NCI-H128 (cell line): Measurements from ENCODE around the gene ATP1B3.
"Not testable (repeated sequence)": the region's sequence is repeated elsewhere in the genome, so short reads cannot be mapped to it uniquely, and the experiment has no call there.

Experiments used
- DNase-seq: peaks from one replicate; lab custom pipeline; 2025; ENCODE audit not compliant: unreplicated experiment; lab: John Stamatoyannopoulos, UW

ATP1B3 gene

GRCh38 chr3:141941093-141941492 lies 64.7 kb downstream of the ATP1B3 start:
- DNase-seq, result no peak

DNA sequence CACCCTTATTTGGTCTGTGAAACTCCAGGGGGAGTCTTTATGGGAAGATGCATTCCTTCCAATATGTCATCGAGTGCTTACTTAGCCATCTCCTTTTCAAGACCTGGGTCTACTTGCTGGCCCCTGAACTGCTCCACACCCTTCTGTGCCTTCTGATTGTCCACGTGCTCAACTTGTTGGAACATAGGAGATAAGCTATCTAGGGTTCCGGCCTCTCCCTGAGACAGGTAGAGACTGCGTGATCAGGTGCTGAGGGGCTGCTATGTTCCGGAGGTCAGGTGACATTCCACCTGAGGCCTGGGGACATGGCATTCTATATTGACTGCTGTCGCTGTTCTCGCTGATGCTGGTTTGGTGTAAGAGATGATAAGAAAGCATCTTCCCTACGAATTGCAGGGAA lies 65.6 kb downstream of the ATP1B3 start:
- DNase-seq, result no peak

DNA sequence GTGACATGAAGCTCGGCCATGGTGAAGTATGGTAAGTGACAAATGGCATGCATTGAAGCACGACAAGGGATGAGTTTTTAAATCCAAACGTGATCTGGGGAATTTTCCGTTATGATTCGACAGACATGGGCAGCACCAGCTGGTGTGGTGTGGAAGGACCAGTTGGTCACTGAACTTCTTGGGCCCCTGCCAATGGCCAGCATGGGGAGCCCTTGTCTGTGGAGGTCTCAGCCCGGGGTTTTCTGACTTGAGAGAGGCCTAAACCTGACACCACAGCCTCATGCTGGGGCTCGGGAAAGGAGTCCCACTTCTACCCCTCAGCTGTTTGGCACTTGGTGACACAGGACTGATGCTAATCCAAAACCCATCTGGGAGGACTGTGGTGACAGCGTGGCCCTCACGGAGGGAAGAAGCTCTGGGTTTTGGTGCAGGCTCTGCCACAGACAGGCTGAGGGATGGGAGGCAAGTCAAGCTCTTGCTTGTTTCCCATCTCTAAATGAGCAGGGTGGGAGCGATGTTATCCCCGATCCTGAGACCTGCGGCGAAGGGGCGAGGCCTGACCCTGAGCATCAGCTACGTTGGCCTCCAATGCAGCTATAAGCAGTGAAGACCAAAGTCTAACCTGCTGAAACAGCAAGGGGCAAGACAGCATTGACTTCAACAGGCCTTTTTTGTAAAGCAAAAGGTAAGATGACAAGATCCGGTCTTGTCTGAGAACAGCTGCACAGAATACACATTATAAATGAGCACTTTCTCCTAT lies 69.5 kb downstream of the ATP1B3 start:
- DNase-seq, result no peak

GRCh38 chr3:141949399-141949798 lies 73.0 kb downstream of the ATP1B3 start:
- DNase-seq, result no peak

DNA sequence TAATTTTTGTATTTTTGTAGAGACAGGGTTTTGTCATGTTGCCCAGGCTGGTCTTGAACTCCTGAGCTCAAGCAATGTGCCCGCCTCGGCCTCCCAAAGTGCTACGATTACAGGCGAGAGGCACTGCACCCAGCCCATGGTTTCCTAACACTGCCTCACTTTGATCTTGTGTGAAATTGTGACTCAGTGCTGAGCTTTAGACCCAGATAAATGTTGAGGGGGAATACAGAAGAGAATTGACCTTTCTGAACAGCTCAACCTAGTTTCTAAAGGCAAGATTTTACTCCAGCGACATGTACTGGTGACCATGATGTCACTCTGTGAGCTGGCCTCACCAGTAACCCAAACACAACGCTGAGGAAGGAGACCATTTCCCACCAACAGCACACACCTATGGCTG lies 73.5 kb downstream of the ATP1B3 start:
- no peak for DNase-seq

- DNase-seq, result no peak
Observed at GRCh38 chr3:141950572-141951493, 74.4 kb downstream of the ATP1B3 start.

DNA sequence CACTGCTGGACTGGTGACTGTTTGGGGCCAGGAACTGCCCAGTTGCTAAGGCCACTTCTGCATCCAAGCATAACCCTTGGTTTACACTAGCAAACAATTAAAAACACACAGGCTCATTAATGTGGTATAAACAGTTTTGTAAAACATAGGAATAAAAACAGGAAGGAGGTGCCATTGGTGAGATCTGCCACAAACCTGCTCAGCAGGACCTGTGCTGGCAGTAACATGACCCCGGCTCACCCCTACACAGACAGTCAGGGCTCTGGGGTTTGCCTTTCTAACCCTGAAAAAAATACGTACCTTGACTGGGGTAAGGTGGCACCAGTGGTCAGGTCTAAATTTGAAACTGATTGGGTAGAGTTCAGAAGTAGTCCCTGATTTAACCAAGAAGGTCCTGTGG lies 76.2 kb downstream of the ATP1B3 start:
- DNase-seq, result no peak

DNA sequence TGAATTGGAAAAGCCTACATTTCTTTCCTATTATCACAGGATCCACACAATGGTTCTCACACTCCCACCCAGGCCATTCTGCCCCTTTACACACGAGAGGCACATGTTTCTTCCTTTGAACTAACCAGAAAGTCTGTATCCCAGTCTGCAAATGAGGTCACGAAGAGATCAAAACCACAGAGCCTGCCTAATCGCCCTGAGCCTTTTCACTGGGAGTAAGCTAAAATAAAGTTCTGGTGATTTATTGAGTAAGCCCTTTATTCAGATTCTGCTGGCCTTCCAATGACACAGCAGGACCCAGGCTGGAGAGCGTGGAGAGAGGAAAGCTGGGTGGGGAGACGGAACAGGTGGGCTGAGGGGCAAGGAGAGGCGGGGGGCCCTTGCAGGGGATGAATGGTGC lies 78.7 kb downstream of the ATP1B3 start:
- no peak for DNase-seq

DNA sequence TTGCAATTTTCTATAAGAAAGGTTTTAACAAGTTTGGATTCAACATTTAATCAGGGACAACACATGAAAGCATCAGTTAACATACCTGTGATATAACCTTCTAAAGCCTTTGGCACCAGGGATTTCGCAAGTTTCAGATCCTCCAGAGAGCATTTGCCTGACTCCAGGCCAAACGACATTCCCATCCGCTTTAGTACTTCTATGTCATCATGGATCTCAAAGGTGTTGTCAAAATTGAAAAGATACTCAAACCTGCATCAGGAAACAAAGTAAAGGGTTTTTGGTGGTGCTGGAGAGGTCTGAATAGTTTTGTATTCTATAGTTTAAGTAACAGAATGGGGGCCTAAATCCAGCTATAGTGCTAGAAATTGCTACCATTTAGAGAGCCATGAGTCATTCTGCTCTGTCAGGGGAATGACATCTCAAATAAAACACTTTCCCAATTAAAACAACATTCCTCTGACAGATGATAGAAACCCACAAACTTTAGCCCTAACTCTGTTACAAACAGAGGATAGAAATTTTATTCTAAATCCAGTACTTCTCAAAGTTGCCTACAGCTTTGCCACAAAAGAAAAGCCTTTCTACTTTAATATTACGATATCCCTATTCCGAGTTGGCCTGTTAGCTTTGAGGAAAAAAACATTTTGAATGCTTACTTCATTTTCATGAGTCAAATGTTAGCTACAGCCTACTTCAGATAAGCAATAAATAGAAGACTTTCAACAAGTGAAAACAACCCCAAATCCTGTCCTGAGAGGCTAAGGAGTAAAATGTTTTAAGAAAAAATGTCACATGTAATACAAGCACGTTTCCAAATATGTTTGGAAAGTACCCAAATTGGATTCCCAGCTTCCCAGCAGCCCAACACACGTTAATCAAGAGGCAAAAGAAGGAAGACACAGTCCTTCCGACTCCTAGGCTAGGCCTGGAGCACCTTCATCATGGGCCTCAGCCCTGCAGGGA lies 83.4 kb downstream of the ATP1B3 start:
- no peak for DNase-seq

- no peak for DNase-seq
Observed at GRCh38 chr3:141960731-141961130, 84.3 kb downstream of the ATP1B3 start.

DNA sequence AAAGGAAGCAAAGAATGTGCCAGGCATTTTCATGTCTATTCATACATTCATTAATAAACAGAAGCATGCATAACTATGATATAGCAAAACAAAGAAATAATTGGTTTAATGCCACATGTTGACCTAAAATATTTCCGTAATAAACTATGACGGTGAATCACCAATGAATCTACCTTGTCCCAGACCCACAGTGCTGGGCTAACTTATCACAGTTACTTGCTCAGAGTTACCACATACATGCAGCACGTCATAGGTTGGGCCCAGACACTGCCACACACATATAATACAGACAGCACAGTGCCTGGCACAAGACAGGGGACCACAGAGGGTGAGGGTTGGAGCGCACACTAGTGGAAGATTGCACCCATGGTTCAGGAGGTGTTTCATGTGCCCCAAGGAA lies 86.9 kb downstream of the ATP1B3 start:
- DNase-seq, result no peak

DNA sequence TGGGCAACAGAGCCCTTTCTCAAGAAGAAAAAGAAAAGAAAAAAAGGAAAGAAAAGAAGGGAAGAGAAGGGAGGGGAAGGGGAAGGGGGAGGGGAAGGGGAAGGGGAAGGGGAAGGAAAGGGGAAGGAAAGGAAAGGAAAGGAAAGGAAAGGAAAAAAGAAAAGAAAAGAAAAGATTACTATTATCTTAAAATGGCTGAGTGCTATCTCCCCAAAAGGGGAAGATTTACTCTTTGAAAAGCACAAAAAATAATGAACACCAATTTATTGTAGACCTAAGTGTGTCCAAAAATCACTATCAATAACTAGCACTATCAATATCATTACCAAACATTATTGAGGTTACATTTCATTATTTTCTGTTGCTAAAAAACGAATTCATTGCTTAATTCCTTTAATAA lies 89.0 kb downstream of the ATP1B3 start:
- DNase-seq, result no peak

GRCh38 chr3:141969711-141970110 lies 93.3 kb downstream of the ATP1B3 start:
- no peak for DNase-seq

GRCh38 chr3:141971571-141971970 lies 95.1 kb downstream of the ATP1B3 start:
- DNase-seq, result no peak

DNA sequence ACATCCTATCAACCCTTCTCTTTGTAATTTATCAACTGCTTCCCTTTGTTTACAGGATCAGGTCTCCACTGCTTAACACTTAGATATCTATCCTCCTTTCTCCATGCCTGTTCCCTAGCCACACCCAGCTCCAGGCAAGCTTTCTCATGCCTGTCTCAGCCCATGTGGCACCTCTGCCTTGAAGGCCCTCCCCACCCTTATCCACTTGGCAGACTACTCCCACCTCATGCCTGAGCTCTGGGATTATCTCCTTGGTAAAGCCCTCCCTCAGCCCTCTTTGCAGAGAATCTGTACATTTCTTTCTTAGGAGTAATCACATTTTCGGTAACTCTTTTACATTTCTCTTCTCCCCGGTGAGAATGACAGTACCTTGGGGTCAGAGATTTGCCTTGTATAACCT lies 96.0 kb downstream of the ATP1B3 start:
- no peak for DNase-seq

GRCh38 chr3:141974777-141975176 lies 98.3 kb downstream of the ATP1B3 start:
- not testable (repeated sequence) for DNase-seq
